ENCODE results near the gene CHRNE. TPM values are rescaled to one million over a fixed set of nuclear protein-coding genes. Genes with fewer than 3 reads are reported as not detected.

CHRNE gene
- total and polyA plus RNA-seq, 2 of the 13 experiments (the other 11 are each of a cell fraction or from before 2014, with no cell fraction given), result 0.53 to 0.59 TPM

DNA sequence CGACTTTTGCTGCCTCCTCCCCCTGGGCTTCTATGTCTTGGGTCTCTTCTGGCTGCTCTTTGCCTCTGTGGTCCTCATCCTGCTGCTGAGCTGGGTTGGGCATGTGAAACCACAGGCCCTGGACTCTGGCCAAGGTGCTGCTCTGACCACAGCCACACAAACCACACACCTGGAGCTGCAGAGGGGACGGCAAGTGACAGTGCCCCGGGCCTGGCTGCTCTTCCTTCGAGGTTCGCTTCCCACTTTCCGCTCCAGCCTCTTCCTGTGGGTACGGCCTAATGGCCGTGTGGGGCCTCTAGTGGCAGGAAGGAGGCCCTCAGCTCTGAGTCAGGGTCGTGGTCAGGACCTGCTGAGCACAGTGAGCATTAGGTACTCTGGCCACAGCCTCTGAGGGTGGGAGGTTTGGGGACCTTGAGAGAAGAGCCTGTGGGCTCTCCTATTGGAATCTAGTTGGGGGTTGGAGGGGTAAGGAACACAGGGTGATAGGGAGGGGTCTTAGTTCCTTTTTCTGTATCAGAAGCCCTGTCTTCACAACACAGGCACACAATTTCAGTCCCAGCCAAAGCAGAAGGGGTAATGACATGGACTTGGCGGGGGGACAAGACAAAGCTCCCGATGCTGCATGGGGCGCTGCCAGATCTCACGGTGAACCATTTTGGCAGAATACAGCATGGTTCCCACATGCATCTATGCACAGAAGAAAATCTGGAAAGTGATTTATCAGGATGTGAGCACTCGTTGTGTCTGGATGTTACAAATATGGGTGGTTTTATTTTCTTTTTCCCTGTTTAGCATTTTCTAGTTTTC, 31.5 kb upstream of the CHRNE start (continued):
- TF ChIP-seq, protein P1, sequence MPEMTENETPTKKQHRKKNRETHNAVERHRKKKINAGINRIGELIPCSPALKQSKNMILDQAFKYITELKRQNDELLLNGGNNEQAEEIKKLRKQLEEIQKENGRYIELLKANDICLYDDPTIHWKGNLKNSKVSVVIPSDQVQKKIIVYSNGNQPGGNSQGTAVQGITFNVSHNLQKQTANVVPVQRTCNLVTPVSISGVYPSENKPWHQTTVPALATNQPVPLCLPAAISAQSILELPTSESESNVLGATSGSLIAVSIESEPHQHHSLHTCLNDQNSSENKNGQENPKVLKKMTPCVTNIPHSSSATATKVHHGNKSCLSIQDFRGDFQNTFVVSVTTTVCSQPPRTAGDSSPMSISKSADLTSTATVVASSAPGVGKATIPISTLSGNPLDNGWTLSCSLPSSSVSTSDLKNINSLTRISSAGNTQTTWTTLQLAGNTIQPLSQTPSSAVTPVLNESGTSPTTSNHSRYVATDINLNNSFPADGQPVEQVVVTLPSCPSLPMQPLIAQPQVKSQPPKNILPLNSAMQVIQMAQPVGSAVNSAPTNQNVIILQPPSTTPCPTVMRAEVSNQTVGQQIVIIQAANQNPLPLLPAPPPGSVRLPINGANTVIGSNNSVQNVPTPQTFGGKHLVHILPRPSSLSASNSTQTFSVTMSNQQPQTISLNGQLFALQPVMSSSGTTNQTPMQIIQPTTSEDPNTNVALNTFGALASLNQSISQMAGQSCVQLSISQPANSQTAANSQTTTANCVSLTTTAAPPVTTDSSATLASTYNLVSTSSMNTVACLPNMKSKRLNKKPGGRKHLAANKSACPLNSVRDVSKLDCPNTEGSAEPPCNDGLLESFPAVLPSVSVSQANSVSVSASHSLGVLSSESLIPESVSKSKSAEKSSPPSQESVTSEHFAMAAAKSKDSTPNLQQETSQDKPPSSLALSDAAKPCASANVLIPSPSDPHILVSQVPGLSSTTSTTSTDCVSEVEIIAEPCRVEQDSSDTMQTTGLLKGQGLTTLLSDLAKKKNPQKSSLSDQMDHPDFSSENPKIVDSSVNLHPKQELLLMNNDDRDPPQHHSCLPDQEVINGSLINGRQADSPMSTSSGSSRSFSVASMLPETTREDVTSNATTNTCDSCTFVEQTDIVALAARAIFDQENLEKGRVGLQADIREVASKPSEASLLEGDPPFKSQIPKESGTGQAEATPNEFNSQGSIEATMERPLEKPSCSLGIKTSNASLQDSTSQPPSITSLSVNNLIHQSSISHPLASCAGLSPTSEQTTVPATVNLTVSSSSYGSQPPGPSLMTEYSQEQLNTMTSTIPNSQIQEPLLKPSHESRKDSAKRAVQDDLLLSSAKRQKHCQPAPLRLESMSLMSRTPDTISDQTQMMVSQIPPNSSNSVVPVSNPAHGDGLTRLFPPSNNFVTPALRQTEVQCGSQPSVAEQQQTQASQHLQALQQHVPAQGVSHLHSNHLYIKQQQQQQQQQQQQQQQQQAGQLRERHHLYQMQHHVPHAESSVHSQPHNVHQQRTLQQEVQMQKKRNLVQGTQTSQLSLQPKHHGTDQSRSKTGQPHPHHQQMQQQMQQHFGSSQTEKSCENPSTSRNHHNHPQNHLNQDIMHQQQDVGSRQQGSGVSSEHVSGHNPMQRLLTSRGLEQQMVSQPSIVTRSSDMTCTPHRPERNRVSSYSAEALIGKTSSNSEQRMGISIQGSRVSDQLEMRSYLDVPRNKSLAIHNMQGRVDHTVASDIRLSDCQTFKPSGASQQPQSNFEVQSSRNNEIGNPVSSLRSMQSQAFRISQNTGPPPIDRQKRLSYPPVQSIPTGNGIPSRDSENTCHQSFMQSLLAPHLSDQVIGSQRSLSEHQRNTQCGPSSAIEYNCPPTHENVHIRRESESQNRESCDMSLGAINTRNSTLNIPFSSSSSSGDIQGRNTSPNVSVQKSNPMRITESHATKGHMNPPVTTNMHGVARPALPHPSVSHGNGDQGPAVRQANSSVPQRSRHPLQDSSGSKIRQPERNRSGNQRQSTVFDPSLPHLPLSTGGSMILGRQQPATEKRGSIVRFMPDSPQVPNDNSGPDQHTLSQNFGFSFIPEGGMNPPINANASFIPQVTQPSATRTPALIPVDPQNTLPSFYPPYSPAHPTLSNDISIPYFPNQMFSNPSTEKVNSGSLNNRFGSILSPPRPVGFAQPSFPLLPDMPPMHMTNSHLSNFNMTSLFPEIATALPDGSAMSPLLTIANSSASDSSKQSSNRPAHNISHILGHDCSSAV (CRISPR knock-in tag; IDR thresholded peaks at IDR 0.05; ENCODE audit: borderline replicate concordance), result no peak
- no peak for TF ChIP-seq ZNF460 (CRISPR knock-in tag; IDR thresholded peaks at IDR 0.05; ENCODE audit: borderline replicate concordance)
- no peak; the same call in 1 of the 2 replicates for TF ChIP-seq ZC3H13 (CRISPR knock-in tag; IDR thresholded peaks at IDR 0.05)
- TF ChIP-seq TCF7L2 (IDR thresholded peaks at IDR 0.05; ENCODE audit: low read depth, low read length), result no peak
- TF ChIP-seq SRSF9 (IDR thresholded peaks at IDR 0.05; ENCODE audit: borderline replicate concordance, insufficient read depth, low read depth, low read length, poor library complexity, severe bottlenecking), result no peak
- TF ChIP-seq ZNF232 (CRISPR knock-in tag; IDR thresholded peaks at IDR 0.05; ENCODE audit: borderline replicate concordance), result no peak
- TF ChIP-seq, protein P2, sequence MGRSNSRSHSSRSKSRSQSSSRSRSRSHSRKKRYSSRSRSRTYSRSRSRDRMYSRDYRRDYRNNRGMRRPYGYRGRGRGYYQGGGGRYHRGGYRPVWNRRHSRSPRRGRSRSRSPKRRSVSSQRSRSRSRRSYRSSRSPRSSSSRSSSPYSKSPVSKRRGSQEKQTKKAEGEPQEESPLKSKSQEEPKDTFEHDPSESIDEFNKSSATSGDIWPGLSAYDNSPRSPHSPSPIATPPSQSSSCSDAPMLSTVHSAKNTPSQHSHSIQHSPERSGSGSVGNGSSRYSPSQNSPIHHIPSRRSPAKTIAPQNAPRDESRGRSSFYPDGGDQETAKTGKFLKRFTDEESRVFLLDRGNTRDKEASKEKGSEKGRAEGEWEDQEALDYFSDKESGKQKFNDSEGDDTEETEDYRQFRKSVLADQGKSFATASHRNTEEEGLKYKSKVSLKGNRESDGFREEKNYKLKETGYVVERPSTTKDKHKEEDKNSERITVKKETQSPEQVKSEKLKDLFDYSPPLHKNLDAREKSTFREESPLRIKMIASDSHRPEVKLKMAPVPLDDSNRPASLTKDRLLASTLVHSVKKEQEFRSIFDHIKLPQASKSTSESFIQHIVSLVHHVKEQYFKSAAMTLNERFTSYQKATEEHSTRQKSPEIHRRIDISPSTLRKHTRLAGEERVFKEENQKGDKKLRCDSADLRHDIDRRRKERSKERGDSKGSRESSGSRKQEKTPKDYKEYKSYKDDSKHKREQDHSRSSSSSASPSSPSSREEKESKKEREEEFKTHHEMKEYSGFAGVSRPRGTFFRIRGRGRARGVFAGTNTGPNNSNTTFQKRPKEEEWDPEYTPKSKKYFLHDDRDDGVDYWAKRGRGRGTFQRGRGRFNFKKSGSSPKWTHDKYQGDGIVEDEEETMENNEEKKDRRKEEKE (IDR thresholded peaks at IDR 0.05), result no peak
- TF ChIP-seq, protein P3, sequence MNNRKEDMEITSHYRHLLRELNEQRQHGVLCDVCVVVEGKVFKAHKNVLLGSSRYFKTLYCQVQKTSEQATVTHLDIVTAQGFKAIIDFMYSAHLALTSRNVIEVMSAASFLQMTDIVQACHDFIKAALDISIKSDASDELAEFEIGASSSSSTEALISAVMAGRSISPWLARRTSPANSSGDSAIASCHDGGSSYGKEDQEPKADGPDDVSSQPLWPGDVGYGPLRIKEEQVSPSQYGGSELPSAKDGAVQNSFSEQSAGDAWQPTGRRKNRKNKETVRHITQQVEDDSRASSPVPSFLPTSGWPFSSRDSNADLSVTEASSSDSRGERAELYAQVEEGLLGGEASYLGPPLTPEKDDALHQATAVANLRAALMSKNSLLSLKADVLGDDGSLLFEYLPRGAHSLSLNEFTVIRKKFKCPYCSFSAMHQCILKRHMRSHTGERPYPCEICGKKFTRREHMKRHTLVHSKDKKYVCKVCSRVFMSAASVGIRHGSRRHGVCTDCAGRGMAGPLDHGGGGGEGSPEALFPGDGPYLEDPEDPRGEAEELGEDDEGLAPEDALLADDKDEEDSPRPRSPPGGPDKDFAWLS (CRISPR knock-in tag; IDR thresholded peaks at IDR 0.05; ENCODE audit: borderline replicate concordance), result no peak
- TF ChIP-seq WIZ (CRISPR knock-in tag; IDR thresholded peaks at IDR 0.05), result no peak
- no peak for TF ChIP-seq ZNF235 (CRISPR knock-in tag; IDR thresholded peaks at IDR 0.05; ENCODE audit: borderline replicate concordance)
- TF ChIP-seq, protein P4, sequence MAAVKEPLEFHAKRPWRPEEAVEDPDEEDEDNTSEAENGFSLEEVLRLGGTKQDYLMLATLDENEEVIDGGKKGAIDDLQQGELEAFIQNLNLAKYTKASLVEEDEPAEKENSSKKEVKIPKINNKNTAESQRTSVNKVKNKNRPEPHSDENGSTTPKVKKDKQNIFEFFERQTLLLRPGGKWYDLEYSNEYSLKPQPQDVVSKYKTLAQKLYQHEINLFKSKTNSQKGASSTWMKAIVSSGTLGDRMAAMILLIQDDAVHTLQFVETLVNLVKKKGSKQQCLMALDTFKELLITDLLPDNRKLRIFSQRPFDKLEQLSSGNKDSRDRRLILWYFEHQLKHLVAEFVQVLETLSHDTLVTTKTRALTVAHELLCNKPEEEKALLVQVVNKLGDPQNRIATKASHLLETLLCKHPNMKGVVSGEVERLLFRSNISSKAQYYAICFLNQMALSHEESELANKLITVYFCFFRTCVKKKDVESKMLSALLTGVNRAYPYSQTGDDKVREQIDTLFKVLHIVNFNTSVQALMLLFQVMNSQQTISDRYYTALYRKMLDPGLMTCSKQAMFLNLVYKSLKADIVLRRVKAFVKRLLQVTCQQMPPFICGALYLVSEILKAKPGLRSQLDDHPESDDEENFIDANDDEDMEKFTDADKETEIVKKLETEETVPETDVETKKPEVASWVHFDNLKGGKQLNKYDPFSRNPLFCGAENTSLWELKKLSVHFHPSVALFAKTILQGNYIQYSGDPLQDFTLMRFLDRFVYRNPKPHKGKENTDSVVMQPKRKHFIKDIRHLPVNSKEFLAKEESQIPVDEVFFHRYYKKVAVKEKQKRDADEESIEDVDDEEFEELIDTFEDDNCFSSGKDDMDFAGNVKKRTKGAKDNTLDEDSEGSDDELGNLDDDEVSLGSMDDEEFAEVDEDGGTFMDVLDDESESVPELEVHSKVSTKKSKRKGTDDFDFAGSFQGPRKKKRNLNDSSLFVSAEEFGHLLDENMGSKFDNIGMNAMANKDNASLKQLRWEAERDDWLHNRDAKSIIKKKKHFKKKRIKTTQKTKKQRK (IDR thresholded peaks at IDR 0.05; ENCODE audit: low read length), result no peak
